GM10248 (cell line): Measurements from ENCODE around the gene HAAO.

ENCODE experiments used
- CTCF ChIA-PET: fragments of 300-600 bp; sonication (Branson Sonifier 250); formaldehyde crosslinking; extraction: SDS; loops from one replicate; lab custom pipeline; 2021; ENCODE audit warnings: antibody characterized with exemption; lab: Yijun Ruan, JAX
- POLR2A ChIA-PET: fragments of 350-650 bp; sonication (Branson Sonifier 250); formaldehyde crosslinking; extraction: SDS; loops from one replicate; lab custom pipeline; 2020; ENCODE audit warnings: antibody characterized with exemption; lab: Yijun Ruan, JAX
- DNase-seq: peaks from one replicate; pipeline ENCODE4 v3.0.0; 2012; ENCODE audit errors: extremely low spot score
- CTCF ChIP-seq: IDR thresholded peaks from 2 replicates; pipeline ENCODE4 v1.5.1; 2012; ENCODE audit warnings: mild to moderate bottlenecking, low read depth; ENCODE audit errors: extremely low read depth, missing control alignments, control extremely low read depth

HAAO gene

GRCh38 chr2:42758751-42759150 lies 33.6 kb downstream of the HAAO start:
- DNase-seq: no peak
- TF ChIP-seq CTCF: no peak
- CTCF ChIA-PET: interaction anchor here (1.1 to 3.1 kb wide), 3 partner anchors 11 to 36 kb away, joined by 3 to 17 read pairs (median 4); no protein-coding TSS in a partner anchor
- POLR2A ChIA-PET: no interaction called here

- ChIA-PET CTCF (interaction anchor here (1.1 to 3.1 kb wide), 5 partner anchors 11 to 36 kb away, joined by 3 to 17 read pairs (median 3); no protein-coding TSS in a partner anchor), POLR2A (no interaction called here)
- no peak for TF ChIP-seq CTCF
- no peak for DNase-seq
Measured at GRCh38 chr2:42757981-42758740, 34.2 kb downstream of the HAAO start.

GRCh38 chr2:42756966-42757513 lies 35.3 kb downstream of the HAAO start:
- TF ChIP-seq CTCF: no peak
- POLR2A ChIA-PET: no interaction called here
- CTCF ChIA-PET: interaction anchor here (1.1 to 3.1 kb wide), 3 partner anchors 12 to 14 kb away, joined by 3 to 17 read pairs (median 3); no protein-coding TSS in a partner anchor
- no peak for DNase-seq

DNA sequence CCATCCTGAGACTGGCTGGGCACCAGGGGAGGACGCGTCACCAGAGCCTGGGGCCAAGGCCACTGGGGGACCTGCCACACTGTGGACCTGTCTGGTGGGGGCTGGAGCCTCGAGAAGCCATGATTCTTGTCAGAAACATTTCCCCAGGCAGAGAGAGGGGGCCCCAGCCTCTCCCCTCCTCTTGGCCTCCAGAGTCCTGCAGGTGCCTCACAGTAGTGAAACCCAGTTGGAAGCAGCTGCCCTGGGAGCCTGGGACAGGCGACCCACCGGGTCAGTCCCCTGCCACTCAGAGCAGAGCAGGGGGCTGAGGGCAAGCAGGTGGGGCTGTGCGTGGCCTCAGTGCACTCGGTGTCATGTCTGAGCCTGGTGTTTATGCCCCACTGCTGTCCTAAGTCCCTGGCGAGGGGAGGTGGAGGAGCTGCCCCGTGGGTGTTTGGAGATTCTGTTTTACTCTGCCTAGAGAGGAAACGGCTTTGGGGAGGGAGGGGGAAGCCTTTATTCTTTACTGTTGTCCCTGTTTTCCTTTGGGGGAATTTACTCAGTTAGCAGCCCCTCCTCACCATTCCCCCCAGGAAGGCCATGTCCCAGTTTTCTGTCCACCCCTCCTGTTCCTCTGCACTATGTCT lies 36.1 kb downstream of the HAAO start:
- ChIA-PET POLR2A (no interaction called here), CTCF (interaction anchor here (3.1 kb wide), 1 partner anchor 13 kb away, joined by 17 read pairs; no protein-coding TSS in a partner anchor)
- TF ChIP-seq CTCF: no peak
- DNase-seq: no peak

DNA sequence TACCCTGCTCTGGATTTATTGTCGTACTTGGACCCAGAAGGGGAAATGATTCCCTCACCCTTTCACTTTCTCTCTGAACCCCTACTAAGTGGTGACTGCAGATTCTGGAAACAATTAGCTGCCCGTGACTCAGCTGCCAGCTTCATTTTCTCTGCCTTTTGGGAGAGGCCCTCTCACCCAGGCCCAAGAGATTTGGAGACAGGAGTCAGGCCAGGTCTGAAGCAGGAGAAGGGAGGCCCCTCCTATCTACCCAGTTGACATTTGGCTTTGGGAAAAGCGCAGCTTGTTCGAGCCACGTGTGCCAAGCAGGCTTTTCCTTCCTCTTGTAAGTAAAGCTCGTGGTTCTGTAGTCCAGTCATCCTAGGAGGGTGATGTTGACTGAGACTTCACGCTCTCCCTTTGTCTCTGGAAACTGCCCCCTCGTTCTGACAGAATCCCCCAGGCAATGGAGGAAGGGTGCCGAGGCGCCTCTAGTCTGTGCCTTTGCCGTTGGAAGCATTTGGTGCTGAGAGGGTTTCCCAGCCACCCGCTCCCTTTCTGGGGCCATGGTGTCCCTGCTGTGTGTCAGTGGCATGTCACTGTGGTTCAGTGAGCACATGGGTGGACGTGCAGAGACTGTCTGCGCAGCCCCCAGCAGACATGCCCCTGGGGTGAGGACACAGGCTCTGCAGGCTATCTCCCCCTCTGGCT lies 37.0 kb downstream of the HAAO start:
- TF ChIP-seq CTCF: no peak
- DNase-seq: peak; percentile 37
- ChIA-PET CTCF (interaction anchor here (0.7 to 5.2 kb wide), 3 partner anchors 9 to 822 kb away, joined by 3 to 23 read pairs (median 3); partner anchors contain the start of gene OXER1), POLR2A (no interaction called here)

DNA sequence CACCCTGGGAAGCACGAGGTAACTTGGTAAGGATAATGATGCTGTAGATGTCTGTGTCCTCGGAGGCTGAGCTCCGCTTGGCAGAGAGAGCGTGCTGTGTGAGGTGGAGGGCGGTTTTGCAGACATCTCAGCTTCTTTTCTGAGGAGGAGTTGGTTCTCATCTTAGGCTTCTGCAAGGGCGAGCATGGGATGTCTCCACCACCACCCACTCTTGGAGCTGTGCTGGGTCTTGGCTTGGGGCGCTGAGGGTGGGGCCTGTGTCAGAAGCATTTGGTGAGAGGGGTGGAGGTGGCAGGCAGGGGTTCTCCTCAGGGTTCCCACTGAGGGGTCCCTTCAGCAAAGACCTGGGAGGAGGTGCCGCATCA lies 37.6 kb downstream of the HAAO start:
- ChIA-PET POLR2A (no interaction called here), CTCF (interaction anchor here (0.7 to 5.2 kb wide), 5 partner anchors 10 to 822 kb away, joined by 3 to 28 read pairs (median 17); partner anchors contain the start of gene OXER1)
- no peak for TF ChIP-seq CTCF
- peak; percentile 22 for DNase-seq
